Measurements from ENCODE around the gene TPD52L1.

The TPD52L1 gene

GRCh38 chr6:125293587-125293986, 140.0 kb downstream of the TPD52L1 start:
- H3F3A ChIP-seq (ENCODE audit: control insufficient read depth, insufficient read depth) = no peaks in the 10 kb centered on the region
- no peaks in the 10 kb centered on the region for H3K4me1 ChIP-seq (ENCODE audit: control insufficient read depth, low read length)
- H4K20me1 ChIP-seq (ENCODE audit: control insufficient read depth, insufficient read depth, low read depth, low read length) = no peaks in the 10 kb centered on the region
- H3K79me2 ChIP-seq (ENCODE audit: control insufficient read depth, low read length) = peaks cover 71% of the 10 kb centered on the region
- no peak overlapping the region for H3K27ac ChIP-seq (ENCODE audit: low read depth, low read length)
- peaks cover 92% of the 10 kb centered on the region for H3K36me3 ChIP-seq (ENCODE audit: control insufficient read depth, low read length)
- H3K4me3 ChIP-seq (ENCODE audit: low read length) = no peak overlapping the region
- H3K9me2 ChIP-seq (replicated peaks; ENCODE audit: control insufficient read depth, low read length) = no peaks in the 10 kb centered on the region
- H3K9me3 ChIP-seq (ENCODE audit: control insufficient read depth, insufficient read depth, low read length) = no peaks in the 10 kb centered on the region
- TF ChIP-seq CTCF (IDR thresholded peaks at IDR 0.05; ENCODE audit: low read depth, low read length, poor library complexity, severe bottlenecking) (no peak), EZH2phosphoT487 (IDR thresholded peaks at IDR 0.05; ENCODE audit: borderline replicate concordance, low read length) (no peak)
- H3K4me2 ChIP-seq (ENCODE audit: low read length) = no peak overlapping the region
- no peaks in the 10 kb centered on the region for H3K27me3 ChIP-seq (ENCODE audit: control insufficient read depth, low read length)

- H3K4me1 ChIP-seq (ENCODE audit: control insufficient read depth, low read length) = no peaks in the 10 kb centered on the region
- H4K20me1 ChIP-seq (ENCODE audit: control insufficient read depth, insufficient read depth, low read depth, low read length) = no peaks in the 10 kb centered on the region
- H3K4me3 ChIP-seq (ENCODE audit: low read length) = no peak overlapping the region
- H3K27me3 ChIP-seq (ENCODE audit: control insufficient read depth, low read length) = no peaks in the 10 kb centered on the region
- TF ChIP-seq EZH2phosphoT487 (IDR thresholded peaks at IDR 0.05; ENCODE audit: borderline replicate concordance, low read length) (no peak), CTCF (IDR thresholded peaks at IDR 0.05; ENCODE audit: low read depth, low read length, poor library complexity, severe bottlenecking) (no peak)
- no peak overlapping the region for H3K4me2 ChIP-seq (ENCODE audit: low read length)
- H3K9me2 ChIP-seq (replicated peaks; ENCODE audit: control insufficient read depth, low read length) = no peaks in the 10 kb centered on the region
- no peaks in the 10 kb centered on the region for H3K9me3 ChIP-seq (ENCODE audit: control insufficient read depth, insufficient read depth, low read length)
- H3F3A ChIP-seq (ENCODE audit: control insufficient read depth, insufficient read depth) = no peaks in the 10 kb centered on the region
- peaks cover 75% of the 10 kb centered on the region for H3K79me2 ChIP-seq (ENCODE audit: control insufficient read depth, low read length)
- H3K27ac ChIP-seq (ENCODE audit: low read depth, low read length) = no peak overlapping the region
- peaks cover 96% of the 10 kb centered on the region for H3K36me3 ChIP-seq (ENCODE audit: control insufficient read depth, low read length)
Observed at GRCh38 chr6:125294036-125294435, 140.5 kb downstream of the TPD52L1 start.

GRCh38 chr6:125294925-125295324, 141.4 kb downstream of the TPD52L1 start:
- peaks cover 8% of the 10 kb centered on the region for H3K4me1 ChIP-seq (ENCODE audit: control insufficient read depth, low read length)
- H3K9me3 ChIP-seq (ENCODE audit: control insufficient read depth, insufficient read depth, low read length) = no peaks in the 10 kb centered on the region
- no peak overlapping the region for H3K27ac ChIP-seq (ENCODE audit: low read depth, low read length)
- H3F3A ChIP-seq (ENCODE audit: control insufficient read depth, insufficient read depth) = no peaks in the 10 kb centered on the region
- H3K4me3 ChIP-seq (ENCODE audit: low read length) = no peak overlapping the region
- H3K36me3 ChIP-seq (ENCODE audit: control insufficient read depth, low read length) = peaks cover 99% of the 10 kb centered on the region
- H3K79me2 ChIP-seq (ENCODE audit: control insufficient read depth, low read length) = peaks cover 80% of the 10 kb centered on the region
- no peaks in the 10 kb centered on the region for H3K27me3 ChIP-seq (ENCODE audit: control insufficient read depth, low read length)
- H4K20me1 ChIP-seq (ENCODE audit: control insufficient read depth, insufficient read depth, low read depth, low read length) = no peaks in the 10 kb centered on the region
- no peaks in the 10 kb centered on the region for H3K9me2 ChIP-seq (replicated peaks; ENCODE audit: control insufficient read depth, low read length)
- TF ChIP-seq CTCF (IDR thresholded peaks at IDR 0.05; ENCODE audit: low read depth, low read length, poor library complexity, severe bottlenecking) = no peak
- TF ChIP-seq EZH2phosphoT487 (IDR thresholded peaks at IDR 0.05; ENCODE audit: borderline replicate concordance, low read length) = no peak
- no peak overlapping the region for H3K4me2 ChIP-seq (ENCODE audit: low read length)

GRCh38 chr6:125296471-125296870, 142.9 kb downstream of the TPD52L1 start:
- H3F3A ChIP-seq (ENCODE audit: control insufficient read depth, insufficient read depth) = no peaks in the 10 kb centered on the region
- peaks cover 83% of the 10 kb centered on the region for H3K79me2 ChIP-seq (ENCODE audit: control insufficient read depth, low read length)
- TF ChIP-seq EZH2phosphoT487 (IDR thresholded peaks at IDR 0.05; ENCODE audit: borderline replicate concordance, low read length) = no peak
- no peak for TF ChIP-seq CTCF (IDR thresholded peaks at IDR 0.05; ENCODE audit: low read depth, low read length, poor library complexity, severe bottlenecking)
- H3K27ac ChIP-seq (ENCODE audit: low read depth, low read length) = no peak overlapping the region
- peaks cover 17% of the 10 kb centered on the region for H3K4me1 ChIP-seq (ENCODE audit: control insufficient read depth, low read length)
- H3K9me3 ChIP-seq (ENCODE audit: control insufficient read depth, insufficient read depth, low read length) = no peaks in the 10 kb centered on the region
- H3K4me2 ChIP-seq (ENCODE audit: low read length) = no peak overlapping the region
- peaks cover 97% of the 10 kb centered on the region for H3K36me3 ChIP-seq (ENCODE audit: control insufficient read depth, low read length)
- H4K20me1 ChIP-seq (ENCODE audit: control insufficient read depth, insufficient read depth, low read depth, low read length) = no peaks in the 10 kb centered on the region
- no peaks in the 10 kb centered on the region for H3K9me2 ChIP-seq (replicated peaks; ENCODE audit: control insufficient read depth, low read length)
- H3K27me3 ChIP-seq (ENCODE audit: control insufficient read depth, low read length) = no peaks in the 10 kb centered on the region
- H3K4me3 ChIP-seq (ENCODE audit: low read length) = no peak overlapping the region
